OCI-LY7 (cell line): Measurements from ENCODE around the gene SLC13A3. TPM values are rescaled to one million over a fixed set of nuclear protein-coding genes. Genes with fewer than 3 reads are reported as not detected.

Source experiments
- BruUV-seq: library from RNA; stranded (reverse); fragments of 400-500 nt; replicated peaks from 2 replicates; lab custom pipeline; 2021; lab: Mats Ljungman, UMichigan
- CTCF ChIA-PET: fragments of 300-600 bp; sonication (Branson Sonifier 250); formaldehyde crosslinking; loops from one replicate; lab custom pipeline; 2022; ENCODE audit warnings: antibody characterized with exemption; ENCODE audit not compliant: unreplicated experiment; lab: Charles Lee
- POLR2A ChIA-PET: fragments of 300-600 bp; sonication (Branson Sonifier 250); formaldehyde crosslinking; loops from one replicate; lab custom pipeline; 2022; ENCODE audit warnings: antibody characterized with exemption; lab: Charles Lee
- DNase-seq: peaks from one replicate; pipeline ENCODE4 v3.0.0-alpha.2; 2015; ENCODE audit warnings: low spot score
- H2AFZ ChIP-seq: fragments of 200-600 bp; sonication (generic), shearing (Covaris generic); 2 replicates; pipeline ENCODE4 v1.6.1; 2014; ENCODE audit warnings: mild to moderate bottlenecking, antibody characterized with exemption, low read length, moderate library complexity
- H3K27ac ChIP-seq: fragments of 200-600 bp; sonication (generic); 2 replicates; pipeline ENCODE4 v1.5.1; 2014; ENCODE audit warnings: mixed run types, low read depth, mild to moderate bottlenecking, moderate library complexity, low read length, inconsistent platforms; ENCODE audit not compliant: poor library complexity, severe bottlenecking
- H3K36me3 ChIP-seq: fragments of 200-600 bp; sonication (generic); 2 replicates; pipeline ENCODE4 v1.6.1; 2014; ENCODE audit warnings: mild to moderate bottlenecking, antibody characterized with exemption, low read length, moderate library complexity, mixed read lengths; ENCODE audit not compliant: insufficient read depth
- H3K4me1 ChIP-seq: fragments of 200-600 bp; sonication (generic); 2 replicates; pipeline ENCODE4 v1.5.1; 2014; ENCODE audit warnings: mild to moderate bottlenecking, low read length; ENCODE audit not compliant: insufficient read depth, poor library complexity, severe bottlenecking
- H3K4me2 ChIP-seq: fragments of 200-600 bp; sonication (generic); 2 replicates; pipeline ENCODE4 v1.6.1; 2014; ENCODE audit warnings: mild to moderate bottlenecking, low read length
- H3K4me3 ChIP-seq: fragments of 200-600 bp; sonication (generic); 2 replicates; pipeline ENCODE4 v1.5.1; 2014; ENCODE audit warnings: mild to moderate bottlenecking, low read depth, low read length; ENCODE audit not compliant: poor library complexity, severe bottlenecking
- H3K79me2 ChIP-seq: fragments of 200-600 bp; sonication (generic); 2 replicates; pipeline ENCODE4 v1.6.1; 2016; ENCODE audit warnings: low read depth, mild to moderate bottlenecking, low read length, moderate library complexity, mixed read lengths; ENCODE audit not compliant: insufficient read depth
- H3K9me2 ChIP-seq: fragments of 200-600 bp; sonication (generic); 2 replicates; pipeline ENCODE4 v1.6.1; 2016; ENCODE audit warnings: mild to moderate bottlenecking, low read length, mixed read lengths; ENCODE audit not compliant: insufficient read depth
- H3K9me3 ChIP-seq: fragments of 200-600 bp; sonication (generic); 2 replicates; pipeline ENCODE4 v1.6.1; 2014; ENCODE audit warnings: mild to moderate bottlenecking, mixed run types, low read length, mixed read lengths
- H4K20me1 ChIP-seq: fragments of 200-600 bp; sonication (generic); 2 replicates; pipeline ENCODE4 v1.6.1; 2014; ENCODE audit warnings: mild to moderate bottlenecking, antibody characterized with exemption, low read length, moderate library complexity, mixed read lengths; ENCODE audit not compliant: insufficient read depth
- EZH2phosphoT487 ChIP-seq: fragments of 200-600 bp; sonication (generic); IDR thresholded peaks from 2 replicates; pipeline ENCODE4 v1.6.1; 2018; ENCODE audit warnings: low read depth, borderline replicate concordance, mild to moderate bottlenecking, mixed run types, antibody characterized with exemption, low read length, moderate library complexity, mixed read lengths
- intact Hi-C: fragments of 100-400 bp; cut with micrococcal nuclease; formaldehyde crosslinking; loops from one replicate; pipeline ENCODE4 v1.10.0; 2022; ENCODE audit not compliant: unreplicated experiment
- total RNA-seq, 2 experiments: library from RNA; depleted of rRNA in 1 of 2; stranded (reverse); fragments of >200 nt in 1 of 2; shearing (Covaris generic) in 1 of 2; gene quantifications; 2 replicates each; pipeline ENCODE4 v1.2.3, GENCODE V29; 2014 to 2022
- TF ChIP-seq, protein P1 (sequence below): fragments of 200-600 bp; sonication (generic); conservative IDR thresholded peaks from 2 replicates; pipeline ENCODE4 v1.5.1; 2014; ENCODE audit warnings: mild to moderate bottlenecking, antibody characterized with exemption, low read length, moderate library complexity, mixed read lengths

SLC13A3 gene
- total RNA-seq, 2 experiments from 2014 or later: not detected

DNA sequence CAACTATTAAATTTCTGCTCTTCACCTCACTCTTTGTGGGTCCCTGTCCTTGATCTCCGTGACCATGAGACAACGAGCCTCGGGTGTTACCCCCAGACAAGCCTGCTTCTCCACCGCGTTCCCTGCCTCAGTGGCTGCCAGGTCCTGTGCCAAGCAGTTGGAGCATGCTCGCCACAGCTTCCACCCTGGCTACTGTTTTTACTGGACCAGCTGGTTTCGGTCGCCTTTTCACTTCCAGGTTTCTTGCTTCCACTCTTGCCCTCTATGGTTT lies 32.3 kb upstream of the SLC13A3 start:
- Histone ChIP-seq H3K4me1 (peaks cover 23% of the 10 kb centered on the region), H3K9me2 (no peaks in the 10 kb centered on the region), H4K20me1 (peaks cover 18% of the 10 kb centered on the region; the same call in 1 of the 2 replicates), H3K36me3 (peaks cover 39% of the 10 kb centered on the region), H3K9me3 (no peaks in the 10 kb centered on the region), H3K4me2 (no peak overlapping the region), H3K79me2 (peaks cover 42% of the 10 kb centered on the region), H3K4me3 (no peak overlapping the region), H3K27ac (no peak overlapping the region), H2AFZ (no peak overlapping the region)
- BruUV-seq: no TSS peak
- intact Hi-C loops: loop anchor here (5.0 kb wide), 1 partner anchor 551 kb away; no protein-coding TSS in a partner anchor
- ChIA-PET CTCF (no interaction called here), POLR2A (no interaction called here)
- TF ChIP-seq, protein P1, sequence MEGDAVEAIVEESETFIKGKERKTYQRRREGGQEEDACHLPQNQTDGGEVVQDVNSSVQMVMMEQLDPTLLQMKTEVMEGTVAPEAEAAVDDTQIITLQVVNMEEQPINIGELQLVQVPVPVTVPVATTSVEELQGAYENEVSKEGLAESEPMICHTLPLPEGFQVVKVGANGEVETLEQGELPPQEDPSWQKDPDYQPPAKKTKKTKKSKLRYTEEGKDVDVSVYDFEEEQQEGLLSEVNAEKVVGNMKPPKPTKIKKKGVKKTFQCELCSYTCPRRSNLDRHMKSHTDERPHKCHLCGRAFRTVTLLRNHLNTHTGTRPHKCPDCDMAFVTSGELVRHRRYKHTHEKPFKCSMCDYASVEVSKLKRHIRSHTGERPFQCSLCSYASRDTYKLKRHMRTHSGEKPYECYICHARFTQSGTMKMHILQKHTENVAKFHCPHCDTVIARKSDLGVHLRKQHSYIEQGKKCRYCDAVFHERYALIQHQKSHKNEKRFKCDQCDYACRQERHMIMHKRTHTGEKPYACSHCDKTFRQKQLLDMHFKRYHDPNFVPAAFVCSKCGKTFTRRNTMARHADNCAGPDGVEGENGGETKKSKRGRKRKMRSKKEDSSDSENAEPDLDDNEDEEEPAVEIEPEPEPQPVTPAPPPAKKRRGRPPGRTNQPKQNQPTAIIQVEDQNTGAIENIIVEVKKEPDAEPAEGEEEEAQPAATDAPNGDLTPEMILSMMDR: no peak
- no peak for TF ChIP-seq EZH2phosphoT487
- DNase-seq: no peak

GRCh38 chr20:46683011-46683667 lies 31.9 kb upstream of the SLC13A3 start:
- Histone ChIP-seq H4K20me1 (peaks cover 13% of the 10 kb centered on the region; the same call in 1 of the 2 replicates), H3K36me3 (peaks cover 37% of the 10 kb centered on the region)
- intact Hi-C loops: loop anchor here (5.0 kb wide), 1 partner anchor 551 kb away; no protein-coding TSS in a partner anchor

More at GRCh38 chr20:46683011-46683667, 31.9 kb upstream of the SLC13A3 start:
- H3K9me2 ChIP-seq: no peaks in the 10 kb centered on the region
- no peak overlapping the region for H2AFZ ChIP-seq
- H3K9me3 ChIP-seq: no peaks in the 10 kb centered on the region
- H3K27ac ChIP-seq: no peak overlapping the region
- H3K4me1 ChIP-seq: peaks cover 23% of the 10 kb centered on the region
- CTCF ChIA-PET: no interaction called here
- H3K4me2 ChIP-seq: no peak overlapping the region
- BruUV-seq: no TSS peak
- H3K79me2 ChIP-seq: peaks cover 38% of the 10 kb centered on the region
- TF ChIP-seq EZH2phosphoT487: no peak
- TF ChIP-seq, protein P1: no peak
- no peak overlapping the region for H3K4me3 ChIP-seq
- no peak for DNase-seq
- POLR2A ChIA-PET: no interaction called here
